GM13977 (cell line): ENCODE results near the gene CRACDL.

Experiments
- DNase-seq: peaks from one replicate; pipeline ENCODE4 v3.0.0; 2012; ENCODE audit warnings: low spot score
- in situ Hi-C: fragments of 300-500 bp; cut with MboI; formaldehyde crosslinking; loops from one replicate; pipeline ENCODE4 v1.12.0; 2022; ENCODE audit warnings: low sequenced_read_pairs, low pct_unique_long_range_greater_than_20kb, mixed read lengths, inconsistent platforms; ENCODE audit not compliant: unreplicated experiment
- TF ChIP-seq, protein P1 (sequence below): IDR thresholded peaks from 2 replicates; pipeline ENCODE4 v1.5.1; 2012; ENCODE audit warnings: mild to moderate bottlenecking, control low read depth; ENCODE audit not compliant: insufficient read depth; ENCODE audit errors: extremely low read depth, missing control alignments

Gene CRACDL

GRCh38 chr2:98850074-98850473, 86.0 kb downstream of the CRACDL start:
- DNase-seq = no peak
- TF ChIP-seq, protein P1, sequence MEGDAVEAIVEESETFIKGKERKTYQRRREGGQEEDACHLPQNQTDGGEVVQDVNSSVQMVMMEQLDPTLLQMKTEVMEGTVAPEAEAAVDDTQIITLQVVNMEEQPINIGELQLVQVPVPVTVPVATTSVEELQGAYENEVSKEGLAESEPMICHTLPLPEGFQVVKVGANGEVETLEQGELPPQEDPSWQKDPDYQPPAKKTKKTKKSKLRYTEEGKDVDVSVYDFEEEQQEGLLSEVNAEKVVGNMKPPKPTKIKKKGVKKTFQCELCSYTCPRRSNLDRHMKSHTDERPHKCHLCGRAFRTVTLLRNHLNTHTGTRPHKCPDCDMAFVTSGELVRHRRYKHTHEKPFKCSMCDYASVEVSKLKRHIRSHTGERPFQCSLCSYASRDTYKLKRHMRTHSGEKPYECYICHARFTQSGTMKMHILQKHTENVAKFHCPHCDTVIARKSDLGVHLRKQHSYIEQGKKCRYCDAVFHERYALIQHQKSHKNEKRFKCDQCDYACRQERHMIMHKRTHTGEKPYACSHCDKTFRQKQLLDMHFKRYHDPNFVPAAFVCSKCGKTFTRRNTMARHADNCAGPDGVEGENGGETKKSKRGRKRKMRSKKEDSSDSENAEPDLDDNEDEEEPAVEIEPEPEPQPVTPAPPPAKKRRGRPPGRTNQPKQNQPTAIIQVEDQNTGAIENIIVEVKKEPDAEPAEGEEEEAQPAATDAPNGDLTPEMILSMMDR = no peak
- in situ Hi-C loops = no loop called here

DNA sequence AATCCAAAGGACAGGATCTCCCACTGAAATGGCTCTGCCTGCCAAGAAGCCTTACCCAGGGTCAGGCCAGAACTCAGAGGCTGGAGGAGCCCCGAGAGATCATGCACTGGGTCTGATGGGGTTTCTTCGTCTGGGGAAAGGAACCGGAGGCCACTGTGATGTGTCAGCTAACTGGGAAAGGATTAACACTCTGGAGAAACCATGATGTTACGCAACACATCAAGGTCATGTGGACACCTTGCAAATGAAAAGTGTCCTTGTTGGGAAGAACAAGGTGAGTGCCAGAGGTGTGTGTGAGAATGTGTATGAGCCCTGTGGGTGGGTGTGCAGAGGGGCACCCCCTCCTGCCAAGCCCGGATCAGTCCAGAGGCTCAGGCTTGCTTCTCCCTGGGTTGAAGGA, 86.9 kb downstream of the CRACDL start:
- in situ Hi-C loops = no loop called here
- DNase-seq = no peak
- TF ChIP-seq, protein P1 = no peak

DNA sequence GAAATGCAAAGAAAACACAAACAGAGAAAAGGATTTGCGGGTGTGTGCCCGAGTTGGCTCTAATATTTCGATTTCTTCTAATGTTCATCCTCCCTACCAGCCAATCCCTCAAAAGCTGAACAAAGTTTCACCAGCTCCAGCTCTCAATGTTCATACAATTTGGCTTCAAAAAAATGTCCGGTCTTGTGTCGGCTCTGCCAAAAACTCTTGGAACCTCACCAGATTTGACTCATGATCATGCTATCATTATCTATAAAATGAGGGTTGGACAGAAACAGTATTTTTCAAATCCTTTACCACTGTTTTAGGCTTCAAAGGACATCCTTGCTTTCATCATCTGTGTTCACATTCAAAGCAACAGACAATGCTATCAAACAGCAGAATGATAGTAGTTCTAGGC, 88.2 kb downstream of the CRACDL start:
- DNase-seq = no peak
- in situ Hi-C loops = no loop called here
- TF ChIP-seq, protein P1 = no peak

GRCh38 chr2:98846041-98846440, 90.0 kb downstream of the CRACDL start:
- TF ChIP-seq, protein P1 = no peak
- in situ Hi-C loops = no loop called here

DNA sequence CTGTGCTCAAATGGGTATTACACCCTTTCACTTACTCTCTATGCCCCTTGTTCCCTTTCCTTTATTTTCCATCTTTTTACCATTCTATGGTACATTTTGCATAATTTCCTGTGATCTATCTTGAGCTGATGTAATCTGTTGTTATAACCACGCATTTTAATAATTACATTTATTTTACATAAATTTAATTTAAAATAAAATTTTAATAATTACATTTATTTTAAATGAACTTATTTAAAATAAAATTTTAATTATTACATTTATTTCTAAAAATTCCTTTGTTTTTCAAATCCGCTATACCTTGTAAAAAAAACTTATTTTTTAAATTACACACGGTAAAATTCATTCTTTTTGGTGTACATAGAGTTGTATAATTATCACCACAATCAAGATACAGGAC, 93.9 kb downstream of the CRACDL start:
- no peak for DNase-seq
- in situ Hi-C loops = no loop called here
- TF ChIP-seq, protein P1 = no peak

More at GRCh38 chr2:98846041-98846440, 90.0 kb downstream of the CRACDL start:
- no peak for DNase-seq

GRCh38 chr2:98839292-98839691, 96.7 kb downstream of the CRACDL start:
- DNase-seq = no peak
- in situ Hi-C loops = loop anchor here (5.0 kb wide), 1 partner anchor 187 kb away; no protein-coding TSS in a partner anchor
- TF ChIP-seq, protein P1 = no peak
